Measurements from ENCODE around the gene TMEM214.

Gene TMEM214, protein sequence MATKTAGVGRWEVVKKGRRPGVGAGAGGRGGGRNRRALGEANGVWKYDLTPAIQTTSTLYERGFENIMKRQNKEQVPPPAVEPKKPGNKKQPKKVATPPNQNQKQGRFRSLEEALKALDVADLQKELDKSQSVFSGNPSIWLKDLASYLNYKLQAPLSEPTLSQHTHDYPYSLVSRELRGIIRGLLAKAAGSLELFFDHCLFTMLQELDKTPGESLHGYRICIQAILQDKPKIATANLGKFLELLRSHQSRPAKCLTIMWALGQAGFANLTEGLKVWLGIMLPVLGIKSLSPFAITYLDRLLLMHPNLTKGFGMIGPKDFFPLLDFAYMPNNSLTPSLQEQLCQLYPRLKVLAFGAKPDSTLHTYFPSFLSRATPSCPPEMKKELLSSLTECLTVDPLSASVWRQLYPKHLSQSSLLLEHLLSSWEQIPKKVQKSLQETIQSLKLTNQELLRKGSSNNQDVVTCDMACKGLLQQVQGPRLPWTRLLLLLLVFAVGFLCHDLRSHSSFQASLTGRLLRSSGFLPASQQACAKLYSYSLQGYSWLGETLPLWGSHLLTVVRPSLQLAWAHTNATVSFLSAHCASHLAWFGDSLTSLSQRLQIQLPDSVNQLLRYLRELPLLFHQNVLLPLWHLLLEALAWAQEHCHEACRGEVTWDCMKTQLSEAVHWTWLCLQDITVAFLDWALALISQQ

DNA sequence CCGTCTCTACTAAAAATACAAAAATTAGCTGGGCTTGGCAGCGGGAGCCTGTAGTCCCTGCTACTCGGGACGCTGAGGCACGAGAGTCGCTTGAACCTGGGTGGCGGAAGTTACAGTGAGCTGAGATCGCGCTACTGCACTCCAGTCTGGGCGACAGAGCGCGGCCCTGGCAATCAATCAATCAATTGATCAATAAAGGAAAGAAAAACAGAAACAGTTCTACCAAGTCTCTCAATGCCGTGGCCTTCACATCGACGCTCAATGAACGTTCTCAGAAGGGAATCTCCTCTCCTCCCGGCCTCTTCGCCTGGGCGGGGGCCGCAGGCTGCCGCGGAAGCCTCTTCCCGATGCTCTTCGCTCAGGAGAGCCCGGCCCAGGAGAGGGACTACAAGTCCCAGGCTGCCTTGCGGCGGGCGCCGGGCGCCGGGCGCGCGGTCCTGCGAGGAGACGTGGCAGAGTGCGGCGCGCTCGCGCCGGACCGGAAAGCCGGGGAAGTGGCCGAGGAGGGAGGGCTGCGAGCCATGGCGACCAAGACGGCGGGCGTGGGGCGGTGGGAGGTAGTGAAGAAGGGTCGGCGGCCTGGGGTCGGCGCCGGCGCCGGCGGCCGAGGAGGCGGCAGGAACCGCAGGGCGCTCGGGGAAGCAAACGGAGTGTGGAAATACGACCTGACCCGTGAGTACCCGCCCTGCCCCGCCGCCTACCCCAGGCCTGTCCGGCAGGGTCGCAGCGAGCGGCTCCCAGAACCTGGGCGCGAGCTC lies at the start of gene TMEM214:
Gene TMEM214, plus strand, starts transcription at position 471 of the 758 bp plus-strand sequence. Its CDS starts 51 bp downstream, at position 522.
- DNase-seq: peak; percentile 90

DNA sequence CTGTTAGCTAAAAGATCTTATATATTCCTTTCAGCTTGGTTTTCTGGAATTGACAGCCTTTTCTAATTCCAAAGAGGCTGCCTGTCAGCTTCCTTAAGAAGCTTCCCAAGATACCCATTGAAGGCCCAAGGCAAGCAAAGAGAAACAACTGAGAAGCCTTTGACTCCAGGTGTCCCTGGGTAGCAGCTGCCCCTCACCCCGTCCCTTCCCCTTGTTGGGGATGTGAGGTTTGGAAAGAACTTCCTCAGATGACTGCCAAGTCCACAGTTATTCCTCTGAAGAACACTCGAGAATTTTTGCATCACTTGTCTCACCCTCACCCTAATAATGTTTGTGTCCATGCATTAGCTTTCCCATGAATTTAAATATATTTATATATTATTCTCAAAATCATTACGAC lies 49.0 kb upstream of the TMEM214 start:
- DNase-seq: no peak

DNA sequence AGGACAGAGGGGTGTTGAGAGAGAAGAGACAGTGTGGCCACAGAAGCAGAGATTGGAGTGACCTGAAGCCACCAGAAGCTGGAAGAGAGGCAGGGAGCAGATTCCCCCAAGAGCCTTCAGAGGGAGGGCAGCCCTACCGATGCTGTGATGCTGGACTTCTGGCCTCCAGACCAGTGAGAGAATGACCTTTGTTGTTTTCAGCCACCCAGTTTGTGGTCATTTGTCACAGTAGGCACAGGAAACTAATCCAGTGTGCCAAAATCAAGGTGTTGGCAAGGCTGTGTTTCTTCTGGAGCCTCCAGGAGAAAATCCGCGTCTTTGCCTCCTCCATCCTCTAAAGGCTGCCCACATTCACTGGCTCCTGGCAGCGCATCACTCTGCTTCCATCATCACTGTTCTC lies 47.0 kb upstream of the TMEM214 start:
- DNase-seq: no peak

DNA sequence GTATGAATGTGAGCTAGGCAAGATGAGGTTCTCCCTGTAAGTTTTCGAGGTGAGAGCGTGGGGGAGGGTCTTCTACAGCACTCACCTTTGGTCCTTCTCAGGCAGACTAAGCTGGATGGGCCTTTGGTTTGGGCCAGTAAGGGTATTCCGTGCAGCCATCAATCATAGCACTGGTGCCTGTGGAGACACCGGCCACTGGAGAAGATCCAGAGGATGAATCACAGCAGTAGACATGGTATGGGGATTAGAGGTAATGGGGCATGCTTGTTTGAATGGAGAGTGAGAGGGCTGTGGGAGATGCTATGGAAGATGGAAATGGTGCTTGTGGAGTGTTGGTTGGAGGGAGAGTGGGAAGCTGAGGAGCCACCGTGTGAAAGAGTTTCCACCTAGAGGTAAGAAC lies 46.2 kb upstream of the TMEM214 start:
- peak; percentile 46 for DNase-seq

DNA sequence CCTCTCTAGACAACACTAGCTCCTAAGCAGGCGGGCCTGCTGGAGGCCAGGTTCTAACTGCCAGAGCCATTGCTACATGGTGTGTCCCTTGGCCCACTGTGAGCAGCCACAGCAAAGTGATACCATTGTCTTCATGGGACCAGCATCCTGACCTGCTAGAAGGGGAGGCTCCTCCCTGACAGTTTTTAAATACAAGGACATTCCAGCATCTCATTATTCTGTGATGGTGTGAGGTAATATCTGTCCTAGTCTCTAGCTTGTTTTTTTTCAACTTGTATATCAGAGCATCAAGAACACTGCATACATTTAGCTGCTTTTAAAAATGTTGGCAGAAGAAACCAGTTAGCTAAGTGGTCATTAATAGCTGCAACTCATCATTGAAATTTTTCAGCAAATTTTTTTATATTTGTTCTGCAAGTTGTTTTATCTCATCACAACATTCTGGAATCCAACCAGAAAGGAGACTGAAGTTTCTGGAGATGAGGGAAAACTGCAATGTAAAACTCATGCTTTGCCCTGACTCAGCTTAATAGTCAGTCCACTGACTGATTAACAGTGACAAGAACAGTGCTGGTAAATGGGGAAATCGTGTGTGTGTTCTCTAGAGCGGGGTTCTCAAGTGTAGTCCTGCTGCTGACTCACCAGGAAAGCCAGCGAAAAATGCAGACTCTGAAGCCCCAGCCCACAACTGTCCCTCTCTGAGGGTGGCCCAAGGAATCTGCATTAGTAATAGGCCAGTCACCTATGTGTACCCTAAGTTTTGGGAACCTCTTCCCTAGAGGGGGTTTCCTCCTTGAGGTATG lies 44.5 kb upstream of the TMEM214 start:
- peak; percentile 85 for DNase-seq

DNA sequence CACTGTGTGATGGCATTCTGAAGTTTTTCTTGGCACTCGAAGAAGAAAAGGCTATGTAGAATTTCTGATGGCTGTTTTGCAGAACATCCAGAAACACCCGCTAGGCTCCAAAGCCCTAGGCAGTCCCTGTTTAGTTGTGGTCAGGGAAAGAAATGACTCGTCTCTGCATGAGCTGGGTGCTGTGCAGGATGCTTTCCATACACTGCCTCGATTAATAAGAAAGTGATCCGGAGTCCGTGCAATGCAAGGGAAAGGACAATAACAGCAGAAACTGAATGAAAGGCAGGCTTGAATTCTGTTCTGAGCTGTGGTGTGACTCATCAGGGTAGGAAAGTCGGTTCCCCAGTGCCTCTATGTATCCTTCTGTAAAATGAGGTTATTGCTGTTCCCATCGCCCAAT lies 43.6 kb upstream of the TMEM214 start:
- peak; percentile 74 for DNase-seq

DNA sequence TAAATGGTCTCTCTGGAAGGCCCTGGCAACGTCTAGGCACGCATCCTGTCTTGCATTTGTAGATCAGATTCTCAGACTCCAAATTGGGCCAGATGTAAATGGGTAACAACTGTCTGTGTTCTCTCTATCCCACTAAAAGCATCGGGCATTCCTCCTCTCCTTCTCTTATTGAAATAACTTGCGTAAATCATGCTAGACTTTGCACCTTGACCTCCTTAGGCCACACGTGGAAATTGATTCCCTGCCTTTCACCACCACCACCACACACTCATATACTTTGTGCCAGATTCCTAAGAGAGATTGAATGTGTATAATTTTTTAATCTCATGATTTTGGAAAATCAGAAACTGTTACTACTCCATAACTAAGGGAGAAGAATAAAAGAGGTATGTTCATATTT lies 41.0 kb upstream of the TMEM214 start:
- no peak for DNase-seq

DNA sequence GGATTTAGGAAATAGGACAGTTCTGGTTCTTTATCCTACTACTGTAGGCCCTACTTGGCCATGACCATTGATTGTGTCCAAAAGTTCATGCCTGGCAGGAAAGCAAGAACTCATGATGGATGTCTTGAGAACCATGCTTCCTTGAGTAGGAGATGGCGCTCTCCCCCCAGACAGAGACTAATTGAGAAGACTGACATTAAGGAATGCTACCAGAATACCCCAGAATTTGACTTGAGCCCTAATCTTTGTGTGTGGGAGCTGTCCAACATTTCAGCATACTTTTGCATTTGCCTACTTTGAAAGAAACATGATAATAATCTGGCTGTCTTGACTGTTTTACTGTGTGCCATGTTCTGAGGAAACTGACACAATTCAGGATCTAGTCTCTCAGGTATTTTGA lies 39.0 kb upstream of the TMEM214 start:
- DNase-seq: no peak

DNA sequence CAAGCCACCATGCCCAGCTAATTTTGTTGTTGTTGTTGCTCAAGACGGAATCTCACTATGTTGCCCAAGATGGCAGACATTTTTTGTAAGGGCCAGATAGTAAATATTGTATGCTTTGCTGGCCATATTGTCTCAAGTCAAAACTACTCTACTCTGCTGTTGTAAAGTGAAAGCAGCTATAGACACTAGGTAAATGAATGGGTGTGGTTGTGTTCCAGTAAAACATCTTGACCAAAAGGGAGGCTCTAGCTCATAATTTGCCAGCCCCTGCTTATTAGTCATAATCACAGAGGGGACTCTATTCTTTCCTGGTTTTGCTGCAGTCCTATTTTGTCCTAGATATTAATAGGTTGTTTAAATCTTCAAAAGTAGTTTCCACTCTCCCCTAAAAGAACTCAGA lies 37.8 kb upstream of the TMEM214 start:
- no peak for DNase-seq

DNA sequence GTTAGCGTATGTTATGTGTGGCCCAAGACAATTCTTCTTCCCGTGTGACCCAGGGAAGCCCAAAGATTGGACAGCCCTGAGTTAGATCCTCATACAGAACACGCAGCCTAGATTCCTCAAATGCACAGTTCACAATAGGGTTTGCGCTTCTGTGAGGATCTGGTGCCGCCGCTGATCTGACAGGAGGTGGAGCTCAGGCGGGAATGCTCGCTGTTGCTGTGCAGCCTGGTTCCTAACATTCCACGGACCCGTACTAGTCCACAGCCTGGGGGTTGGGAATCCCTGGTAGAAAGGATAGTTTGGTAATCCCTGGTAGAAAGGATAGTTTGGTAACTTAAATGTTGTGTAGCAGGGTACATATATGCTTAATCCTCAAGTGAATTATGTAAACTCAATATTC lies 35.4 kb upstream of the TMEM214 start:
- no peak for DNase-seq

DNA sequence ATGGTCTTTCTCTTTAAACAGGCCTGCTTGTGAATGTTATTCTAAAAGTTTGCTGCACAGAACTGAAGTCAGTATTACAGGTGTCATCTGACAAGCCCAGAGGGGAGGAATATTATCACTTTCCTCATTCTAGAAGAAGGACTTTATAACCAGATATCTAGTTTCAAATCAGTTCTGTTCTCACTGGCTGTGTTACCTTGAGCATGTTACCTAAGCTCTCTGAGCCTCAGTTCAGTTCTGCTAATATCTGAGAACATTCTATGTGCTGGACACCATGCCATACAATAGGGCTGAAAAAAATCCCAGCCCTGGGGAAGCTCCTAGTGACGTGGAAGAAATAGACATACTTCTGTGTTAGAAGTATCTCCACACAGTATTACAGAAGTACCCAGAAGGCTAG lies 34.4 kb upstream of the TMEM214 start:
- no peak for DNase-seq

DNA sequence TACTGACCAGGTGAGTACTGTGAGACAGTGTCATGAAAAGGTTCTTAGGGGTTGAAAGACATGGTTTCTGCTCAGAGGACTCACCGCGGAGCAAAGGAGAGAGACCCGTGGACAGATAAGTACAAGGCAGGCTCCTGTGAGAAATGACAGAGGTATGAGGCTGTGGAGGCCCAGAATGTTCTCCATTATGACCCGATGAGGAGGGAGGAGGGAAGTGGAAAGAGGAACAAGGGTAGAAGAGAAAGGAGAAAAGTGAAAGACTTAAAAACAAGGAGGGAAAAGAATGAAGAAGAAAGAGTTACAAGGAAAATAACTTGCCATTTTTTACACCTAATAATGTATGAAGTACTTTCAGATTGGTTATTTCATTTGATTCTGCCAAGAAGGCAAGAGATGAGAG lies 32.5 kb upstream of the TMEM214 start:
- no peak for DNase-seq

DNA sequence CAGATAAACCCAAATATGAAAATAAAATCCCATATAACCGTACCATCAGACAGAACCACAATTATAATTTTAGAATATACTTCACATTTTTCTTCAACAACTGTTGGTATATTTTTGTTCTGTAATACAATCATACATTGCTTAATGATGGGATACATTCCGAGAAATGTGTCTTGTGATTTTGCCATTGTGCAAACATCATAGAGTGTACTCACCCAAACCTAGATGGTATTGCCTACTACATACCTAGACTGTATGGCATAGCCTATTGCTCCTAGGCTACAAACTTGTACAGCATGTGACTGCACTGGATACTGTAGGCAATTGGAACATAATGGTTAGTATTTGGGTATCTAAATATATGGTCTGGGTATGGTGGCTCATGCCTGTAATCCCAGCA lies 31.8 kb upstream of the TMEM214 start:
- DNase-seq: no peak

DNA sequence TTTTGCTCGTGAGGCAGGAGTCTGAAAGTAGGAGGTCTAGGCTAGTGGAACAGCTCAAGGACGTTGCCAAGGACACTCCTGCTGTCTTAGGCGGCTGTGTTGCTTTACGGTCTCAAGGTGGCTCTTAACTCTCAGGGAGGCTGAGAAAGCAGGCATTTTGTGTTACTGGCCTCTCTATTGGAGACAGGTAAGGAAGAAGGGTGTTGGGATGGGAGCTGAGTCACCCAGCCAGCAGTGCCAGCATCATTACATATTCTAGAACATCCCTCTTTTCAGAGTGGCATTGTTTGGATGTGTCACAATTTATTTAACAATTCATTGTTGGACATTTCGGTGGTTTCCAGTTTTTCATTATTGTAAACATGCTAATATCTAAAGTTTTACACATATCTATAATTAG lies 30.8 kb upstream of the TMEM214 start:
- no peak for DNase-seq

DNA sequence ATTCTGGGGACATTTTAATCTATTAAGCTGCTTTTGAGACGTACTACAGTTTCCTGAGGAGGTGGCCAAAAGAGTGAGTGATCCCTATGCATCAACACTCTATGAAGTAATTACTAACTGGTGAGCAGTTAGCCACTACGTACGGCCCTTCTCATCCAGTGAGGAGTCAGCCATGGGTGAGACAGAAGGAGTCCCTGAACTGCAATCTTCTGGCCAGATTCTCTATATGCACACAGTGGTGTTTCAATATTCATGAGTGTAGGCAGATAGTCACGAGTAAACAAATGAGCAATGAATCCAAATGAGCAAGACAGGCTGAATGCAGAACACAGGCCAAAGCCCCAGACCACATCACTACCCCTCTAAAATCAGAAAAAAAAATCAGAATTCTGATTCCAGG lies 29.8 kb upstream of the TMEM214 start:
- no peak for DNase-seq

DNA sequence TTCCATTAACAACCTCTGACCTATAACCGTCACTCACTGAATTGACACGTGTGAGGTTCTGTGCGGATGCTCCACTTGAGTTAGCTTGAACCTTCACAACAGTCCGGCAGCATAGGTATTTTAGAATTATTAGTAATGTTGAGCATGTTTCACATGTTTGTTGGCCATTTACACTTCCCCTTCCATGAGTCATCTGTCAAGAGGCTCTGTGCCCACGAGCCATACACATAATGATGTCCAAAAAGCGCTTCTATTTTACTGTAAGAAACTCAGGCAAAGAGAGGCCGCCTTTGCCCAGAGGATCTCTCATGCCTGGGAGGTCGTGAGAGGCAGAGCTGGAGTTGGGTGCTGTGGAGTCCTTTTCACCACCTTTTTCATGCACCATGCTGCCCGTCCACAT lies 28.9 kb upstream of the TMEM214 start:
- peak; percentile 50 for DNase-seq

DNA sequence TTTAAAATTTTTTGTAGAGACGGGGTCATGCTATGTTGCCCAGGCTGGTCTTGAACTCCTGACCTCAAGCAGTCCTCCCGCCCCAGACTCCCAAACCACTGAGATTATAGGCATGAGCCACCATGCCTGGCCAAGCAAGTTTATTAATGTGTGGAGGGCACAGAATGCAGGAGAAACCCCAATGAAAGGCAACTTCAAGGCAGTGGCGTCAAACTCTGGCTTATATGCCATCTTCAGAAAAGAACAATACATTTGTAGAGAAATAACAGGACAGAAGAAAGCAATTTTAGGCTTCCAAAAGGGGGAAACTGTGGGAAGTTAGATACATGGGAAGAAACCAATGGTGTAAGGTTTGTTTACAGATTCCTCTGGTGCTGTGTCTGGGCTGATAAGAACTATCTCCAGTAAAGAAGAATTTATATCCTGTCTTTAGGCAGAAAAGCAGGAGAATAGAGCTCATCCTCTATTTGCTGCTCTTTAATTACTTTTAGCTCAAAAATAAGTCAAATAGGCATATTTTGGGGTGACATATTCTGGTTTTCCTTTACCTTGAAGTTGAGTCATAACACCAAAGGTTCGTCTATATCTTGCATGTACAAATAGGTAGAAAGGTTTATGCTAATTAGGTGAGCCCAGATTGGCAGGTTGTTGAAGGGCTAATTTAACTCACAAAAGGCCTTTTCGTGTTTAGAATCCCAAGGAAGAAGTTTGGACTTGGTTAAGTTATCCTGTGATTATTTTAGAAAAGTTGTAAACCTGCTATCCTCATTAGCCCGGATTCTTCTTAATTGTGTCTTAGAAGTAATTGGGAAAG lies 26.0 kb upstream of the TMEM214 start:
- no peak for DNase-seq

DNA sequence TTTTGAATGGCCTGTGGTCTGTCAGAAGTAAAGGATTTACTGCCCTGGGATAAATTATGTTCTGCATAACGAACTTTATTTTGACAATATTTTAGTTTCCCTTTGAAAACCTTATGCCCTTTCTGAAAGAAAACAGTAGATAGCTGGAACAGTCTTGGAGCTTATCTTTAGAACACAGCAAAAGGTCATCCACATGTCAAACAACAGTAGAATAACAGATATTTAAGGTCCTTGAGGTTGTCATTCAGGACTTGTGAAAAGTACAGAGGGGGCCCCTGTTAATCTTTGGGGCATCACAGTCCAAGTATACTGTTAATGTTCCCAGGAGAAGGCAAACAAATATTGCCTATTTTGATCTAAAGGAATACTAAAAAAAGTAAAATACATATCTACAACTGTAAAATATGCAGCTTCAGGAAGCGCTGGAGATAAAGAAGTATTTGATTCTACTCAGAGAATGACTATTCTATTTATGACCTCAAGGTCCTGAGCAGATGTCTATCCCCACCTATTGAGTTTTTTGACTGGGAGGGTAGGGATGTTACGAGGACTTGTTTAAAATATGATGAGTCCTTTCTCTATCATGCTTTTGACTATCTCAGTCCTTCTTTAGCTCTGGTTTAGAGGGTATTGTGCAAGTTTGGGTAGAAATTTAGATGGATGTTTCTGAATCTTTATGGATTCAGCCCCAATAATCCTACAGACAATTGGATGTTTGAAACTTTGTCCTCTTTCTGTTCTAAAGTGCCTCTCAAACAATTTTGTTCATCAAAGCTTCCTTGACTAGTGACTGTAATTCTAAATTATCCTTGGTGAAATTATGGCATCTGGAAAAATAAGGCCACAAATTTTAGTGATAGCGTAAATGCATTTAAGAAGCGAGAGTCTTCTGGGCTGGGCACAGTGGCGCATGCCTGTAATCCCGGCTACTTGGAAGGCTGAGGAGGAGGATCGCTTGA lies 25.1 kb upstream of the TMEM214 start:
- no peak for DNase-seq

DNA sequence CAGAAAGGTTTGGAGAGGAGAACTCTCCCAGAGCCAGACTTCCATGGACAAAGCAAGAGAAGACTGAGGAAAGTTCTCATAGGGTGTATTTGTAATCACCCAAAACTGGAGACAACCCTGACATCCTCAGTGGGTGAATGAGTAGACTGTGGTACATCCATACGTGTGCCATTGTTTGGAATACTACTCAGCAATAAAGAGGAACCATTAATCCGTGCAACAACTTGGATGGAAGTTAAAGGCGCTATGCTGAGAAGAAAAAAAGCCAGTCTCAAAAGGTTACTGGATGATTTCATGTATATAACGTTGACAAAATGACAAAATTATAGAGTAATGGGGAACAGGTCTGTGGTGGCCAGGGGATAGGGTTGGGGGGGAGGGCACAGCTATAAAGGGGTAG lies 24.1 kb upstream of the TMEM214 start:
- no peak for DNase-seq

DNA sequence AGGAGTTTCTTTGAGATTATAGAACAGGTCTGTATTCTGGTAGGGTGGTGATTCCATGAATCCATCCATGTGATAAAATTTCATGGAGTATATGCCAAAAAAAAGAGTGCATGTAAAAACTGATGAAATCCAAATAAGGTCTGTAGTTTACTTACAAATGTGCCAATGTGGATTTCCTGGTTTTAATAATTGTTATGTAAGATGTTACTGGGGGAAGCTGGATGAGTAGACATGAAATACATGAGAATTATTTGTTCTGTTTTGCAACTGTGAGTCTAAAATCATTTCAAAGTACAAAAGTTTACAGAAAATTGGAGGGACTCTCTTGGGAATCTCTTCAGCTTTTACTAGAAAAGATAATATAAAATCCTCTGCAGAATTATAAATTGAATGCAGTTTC lies 23.7 kb upstream of the TMEM214 start:
- no peak for DNase-seq

DNA sequence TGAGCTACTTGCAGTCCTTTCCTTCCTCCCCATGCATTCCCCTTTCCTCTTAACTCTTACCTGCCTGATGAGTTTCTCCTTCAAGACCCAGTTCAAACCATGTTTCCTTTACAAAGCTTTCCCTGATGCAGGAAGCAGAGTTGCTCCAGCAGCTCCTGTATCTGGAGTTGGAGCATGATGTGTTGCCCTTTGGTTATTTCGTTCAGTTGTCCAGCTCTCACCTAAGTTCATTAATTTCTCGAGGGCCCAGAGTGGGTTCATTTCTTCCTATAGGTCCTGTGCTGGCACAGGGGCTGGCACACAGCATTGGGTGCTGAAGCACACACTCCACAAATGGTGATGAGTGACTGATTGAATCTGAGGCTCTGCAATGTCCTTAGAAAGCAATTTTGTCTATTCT lies 23.0 kb upstream of the TMEM214 start:
- no peak for DNase-seq

Data from fibroblast of skin of right biceps (primary cell).